Umbilical cord (tissue), 2 donors: ENCODE measurements around the gene REXO1. TPM values are rescaled to one million over a fixed set of nuclear protein-coding genes. Genes with fewer than 3 reads are reported as not detected.
"Not testable (repeated sequence)": the region's sequence is repeated elsewhere in the genome, so short reads cannot be mapped to it uniquely, and the experiment has no call there.

Experiments used
- DNase-seq: peaks from one replicate; pipeline ENCODE4 v3.0.0-alpha.2; 2015; ENCODE audit warnings: low spot score
- total RNA-seq: library from RNA; depleted of rRNA; stranded (reverse); fragments of >200 nt; gene quantifications from one replicate; pipeline ENCODE4 v1.2.3, GENCODE V29; 2014; ENCODE audit warnings: low replicate concordance; ENCODE audit not compliant: insufficient read depth

REXO1 gene
- total RNA-seq, 1 donor from 2014 or later = 3.1 TPM

DNA sequence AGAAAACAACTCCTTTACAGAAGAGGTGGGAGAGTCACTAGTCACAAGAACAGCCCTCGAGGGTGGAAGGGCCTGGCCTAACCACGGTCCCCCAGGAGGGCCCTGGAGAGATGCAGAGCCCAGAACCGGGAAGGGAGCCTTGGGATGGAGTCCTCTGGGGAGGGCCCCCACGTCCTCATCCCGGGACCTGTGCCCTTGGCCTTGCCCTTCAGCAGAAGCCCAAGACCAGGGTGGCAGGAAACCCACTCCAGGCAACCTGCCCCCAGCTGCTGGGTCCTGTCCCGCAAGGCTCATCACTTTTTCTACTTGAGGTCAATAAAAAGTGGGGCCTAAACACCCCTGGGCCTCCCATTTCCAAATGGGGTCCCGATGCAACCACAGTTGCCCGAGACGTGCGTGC, 33.9 kb downstream of the REXO1 start:
- no peak for DNase-seq

DNA sequence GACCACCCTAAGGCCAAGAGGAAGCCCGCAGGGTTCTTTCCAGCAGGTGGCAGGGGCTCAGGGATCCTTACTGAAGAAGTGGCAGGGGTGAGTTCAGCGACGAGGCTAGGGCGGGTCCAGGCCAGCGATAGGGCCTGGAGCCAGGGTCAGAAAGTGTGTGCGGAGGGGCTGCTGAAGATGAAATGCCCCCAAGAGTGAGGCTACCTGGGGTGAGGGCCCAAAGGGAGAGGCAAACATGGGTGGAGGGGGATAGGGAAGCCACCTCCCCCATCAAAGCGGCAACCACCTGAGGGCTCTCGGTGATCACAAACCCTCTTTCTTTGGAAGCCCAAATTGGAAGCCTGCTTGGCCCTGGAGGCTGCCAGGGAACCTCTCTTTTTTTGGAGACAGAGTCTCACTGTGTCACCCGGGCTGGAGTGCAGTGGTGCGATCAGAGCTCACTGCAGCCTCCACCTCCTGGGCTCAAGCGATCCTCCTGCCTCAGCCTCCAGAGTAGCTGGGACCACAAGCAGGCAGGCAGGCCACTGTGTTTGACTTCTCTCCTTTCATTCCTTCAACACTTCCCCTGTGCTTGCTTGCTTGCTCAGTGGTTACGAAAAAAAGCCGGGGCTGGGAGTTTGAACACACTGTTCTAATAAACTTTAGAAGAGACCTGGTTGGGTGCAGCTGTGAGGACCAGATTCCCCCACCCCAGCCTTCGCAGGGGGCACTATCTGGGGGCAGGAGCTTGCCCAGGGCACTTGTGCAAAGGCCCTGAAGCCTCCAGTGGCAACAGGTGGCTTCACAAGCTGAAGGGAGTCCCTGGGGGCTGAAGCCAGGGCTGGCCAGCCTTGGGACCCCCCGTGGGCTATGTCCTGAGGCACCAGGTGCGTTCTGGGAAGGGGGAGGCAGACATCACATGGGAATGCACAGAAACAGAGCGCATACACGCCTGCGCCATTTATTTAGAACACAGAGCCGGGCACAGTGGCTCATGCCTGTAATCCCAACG, 34.8 kb downstream of the REXO1 start:
- DNase-seq = no peak

DNA sequence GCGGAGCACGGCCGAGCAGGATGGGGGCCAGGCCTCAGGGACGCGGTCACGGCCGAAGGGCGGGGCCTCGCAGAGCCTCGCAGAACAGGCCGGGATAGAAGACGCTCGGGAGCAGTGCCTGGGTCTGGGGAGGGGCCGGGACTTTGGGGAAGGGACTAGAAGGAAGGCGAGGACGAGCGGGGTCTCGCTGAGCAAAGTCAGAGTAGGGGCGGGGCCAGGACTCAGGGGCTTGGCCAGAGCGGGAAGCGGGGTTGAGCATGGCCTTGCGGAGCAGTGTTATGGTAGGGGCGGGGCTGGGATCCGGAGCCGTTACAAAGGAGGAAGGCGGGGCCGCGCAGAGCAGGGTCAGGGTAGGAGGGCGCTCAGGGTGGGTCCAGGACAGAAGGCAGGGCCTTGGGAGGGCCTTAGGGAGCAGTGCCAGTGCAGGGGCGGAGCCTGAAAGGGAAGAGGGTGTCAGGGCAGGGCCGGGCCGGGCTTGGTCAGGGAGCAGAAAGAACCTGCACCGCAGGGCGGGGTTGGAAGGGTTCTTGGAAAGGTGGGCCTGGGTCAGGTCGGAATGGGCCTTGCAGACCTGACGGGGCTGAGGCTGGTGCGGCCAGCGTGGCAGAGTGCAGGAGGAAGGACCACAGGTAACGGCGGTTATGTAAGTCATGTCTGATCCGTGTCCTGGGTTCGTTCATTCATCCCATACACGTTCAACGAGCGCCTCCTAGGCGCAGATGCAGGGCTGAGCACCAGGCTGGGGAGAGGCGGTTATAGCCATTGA, 35.7 kb downstream of the REXO1 start:
- peak; percentile 96 for DNase-seq

DNA sequence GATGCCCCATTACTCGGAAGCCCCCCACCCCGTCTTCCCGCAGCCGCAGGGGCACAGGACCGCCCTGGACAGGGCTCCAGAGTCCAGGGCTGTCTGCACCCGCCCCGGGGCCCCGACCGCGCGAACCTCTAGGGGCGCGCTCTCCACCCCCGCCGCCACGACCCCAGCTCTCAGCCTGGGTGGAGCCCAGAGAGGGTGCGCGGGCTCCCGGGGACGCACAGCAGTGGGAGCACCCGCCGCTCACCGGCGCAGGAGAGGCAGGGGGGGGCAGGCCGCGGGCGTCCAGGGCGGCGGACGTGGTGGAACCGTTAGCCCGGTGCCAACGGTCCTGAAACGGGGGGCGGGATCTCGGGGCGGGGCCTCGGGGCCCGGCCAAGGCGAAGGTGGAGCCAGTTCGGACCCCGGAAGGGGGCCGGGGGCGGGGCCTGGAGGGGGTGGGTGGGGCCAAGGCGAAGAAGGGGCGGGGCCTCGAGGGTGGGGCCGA, 36.3 kb downstream of the REXO1 start, which contains the start of gene ATP8B3:
Gene ATP8B3, minus strand, starts transcription at position 335 of the 484 bp plus-strand sequence. CDS start 540 bp downstream, outside the sequence.
- no peak for DNase-seq

DNA sequence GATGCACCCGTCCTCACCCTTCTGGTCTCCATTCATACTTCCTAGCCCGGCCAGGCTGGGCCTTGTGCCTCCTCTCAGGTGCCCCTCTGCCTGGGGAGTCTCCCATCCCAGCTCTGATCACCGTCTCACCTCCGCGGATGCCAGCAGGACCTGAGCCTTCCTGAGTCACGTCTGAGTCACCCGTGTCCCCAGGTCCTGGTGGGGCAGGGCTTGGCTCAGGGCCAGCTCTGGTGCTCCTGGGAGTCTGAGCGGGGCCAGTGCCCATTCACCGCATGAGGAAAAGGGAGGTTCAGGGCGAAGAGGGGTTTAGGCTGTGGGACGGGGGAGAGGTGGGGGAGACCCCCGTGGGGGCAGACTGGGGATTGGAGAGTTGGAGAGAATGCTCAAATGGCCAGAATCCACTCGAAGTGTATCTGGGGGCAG, 36.8 kb downstream of the REXO1 start:
- DNase-seq = no peak

DNA sequence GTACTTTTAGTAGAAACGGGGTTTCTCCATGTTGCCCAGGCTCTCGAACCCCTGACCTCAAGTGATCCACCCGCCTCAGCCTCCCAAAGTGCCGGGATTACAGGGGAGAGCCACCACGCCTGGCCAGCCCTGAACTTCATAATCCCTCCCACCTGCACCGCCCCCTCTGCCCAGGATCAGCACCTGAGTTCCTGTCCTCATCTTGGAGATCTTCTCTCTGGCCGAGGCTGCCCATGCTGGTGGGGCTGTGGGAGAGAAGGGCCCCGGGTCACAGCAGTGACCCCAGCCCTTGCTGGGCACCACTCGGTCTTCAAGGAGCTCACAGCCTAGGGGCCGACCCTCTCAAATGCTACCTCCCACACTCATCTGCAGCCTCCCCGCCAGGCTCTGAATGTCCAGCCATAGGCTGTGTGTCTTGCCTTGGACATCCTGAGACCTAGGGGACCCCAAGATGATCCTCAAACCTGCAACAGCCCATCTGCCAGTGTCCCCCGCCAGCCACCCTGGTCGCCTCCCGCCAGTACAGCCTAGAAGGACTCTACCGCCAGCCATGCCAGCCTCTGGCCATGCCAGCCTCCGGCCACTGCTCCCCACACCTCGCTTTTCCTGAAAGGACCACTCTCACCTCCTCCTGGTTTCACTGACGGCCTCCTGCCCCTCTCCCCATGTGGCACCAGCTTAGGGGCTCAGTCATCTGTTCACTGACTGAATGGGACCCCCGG, 37.7 kb downstream of the REXO1 start:
- no peak for DNase-seq

DNA sequence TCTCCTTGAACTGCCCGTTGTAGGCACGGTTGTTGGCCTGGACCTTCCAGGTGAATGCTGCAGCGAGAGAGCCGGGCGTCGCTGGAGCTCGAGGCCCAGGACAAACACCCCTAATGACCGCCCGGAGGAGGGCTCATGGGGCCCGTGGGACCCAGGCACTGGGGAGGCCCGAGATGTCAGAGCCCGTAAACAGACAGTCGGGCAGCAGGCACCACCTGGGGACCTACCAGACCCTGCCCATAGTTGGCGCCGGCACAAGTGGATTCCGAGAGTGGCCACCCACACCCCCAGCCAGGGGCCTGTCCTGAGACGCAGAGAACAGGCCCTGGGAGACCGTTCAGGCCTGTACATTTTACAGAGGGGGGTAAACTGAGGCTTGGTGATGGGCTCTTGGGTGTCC, 38.6 kb downstream of the REXO1 start:
- no peak for DNase-seq

DNA sequence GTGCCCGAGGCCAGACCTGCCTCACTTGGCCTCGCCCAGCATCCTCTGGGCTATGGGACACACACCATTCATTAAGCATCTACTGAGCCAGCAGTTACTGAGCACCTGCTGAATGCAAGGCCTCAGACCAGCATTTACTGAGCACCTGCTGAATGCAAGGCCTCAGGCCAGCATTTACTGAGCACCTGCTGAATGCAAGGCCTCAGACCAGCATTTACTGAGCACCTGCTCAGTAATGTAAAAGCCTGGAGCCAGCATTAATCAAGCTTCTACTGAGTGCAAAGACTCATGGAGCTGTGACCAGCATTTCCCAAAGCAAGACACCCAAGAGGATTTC, 39.9 kb downstream of the REXO1 start:
- no peak for DNase-seq

DNA sequence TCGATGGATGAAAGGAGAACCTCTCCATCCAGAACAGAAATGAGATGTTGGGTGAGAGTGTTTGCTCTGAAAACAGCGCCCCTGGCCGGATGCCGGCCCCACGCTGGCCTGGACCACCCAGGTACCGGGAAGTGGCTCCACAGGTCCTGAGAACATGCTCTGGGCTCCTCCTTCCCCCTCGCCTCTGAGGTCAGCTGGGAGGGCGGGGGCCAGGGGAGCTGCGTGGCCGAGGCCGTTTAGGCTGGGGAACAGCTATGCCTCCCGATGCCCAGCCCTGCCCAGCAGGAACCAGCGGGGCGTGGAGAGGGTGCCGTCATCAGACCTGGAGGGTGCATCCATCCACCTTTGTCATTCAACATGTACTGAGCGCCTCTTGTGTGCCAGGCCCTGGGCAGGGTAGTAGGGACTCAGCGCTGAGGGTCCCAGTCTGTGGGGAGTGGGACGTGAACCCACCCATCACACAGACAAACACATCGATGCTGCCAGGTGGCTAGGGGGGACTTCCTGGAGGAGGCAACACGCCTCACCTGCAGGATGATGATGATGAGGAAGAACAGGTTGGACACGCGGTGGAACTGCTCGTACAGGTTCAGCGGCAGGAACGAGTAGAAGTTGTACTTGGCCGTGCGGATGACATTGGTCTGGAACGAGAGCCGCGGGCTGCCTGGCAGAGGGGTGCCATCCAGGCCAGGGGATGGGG, 40.4 kb downstream of the REXO1 start:
- DNase-seq = no peak

DNA sequence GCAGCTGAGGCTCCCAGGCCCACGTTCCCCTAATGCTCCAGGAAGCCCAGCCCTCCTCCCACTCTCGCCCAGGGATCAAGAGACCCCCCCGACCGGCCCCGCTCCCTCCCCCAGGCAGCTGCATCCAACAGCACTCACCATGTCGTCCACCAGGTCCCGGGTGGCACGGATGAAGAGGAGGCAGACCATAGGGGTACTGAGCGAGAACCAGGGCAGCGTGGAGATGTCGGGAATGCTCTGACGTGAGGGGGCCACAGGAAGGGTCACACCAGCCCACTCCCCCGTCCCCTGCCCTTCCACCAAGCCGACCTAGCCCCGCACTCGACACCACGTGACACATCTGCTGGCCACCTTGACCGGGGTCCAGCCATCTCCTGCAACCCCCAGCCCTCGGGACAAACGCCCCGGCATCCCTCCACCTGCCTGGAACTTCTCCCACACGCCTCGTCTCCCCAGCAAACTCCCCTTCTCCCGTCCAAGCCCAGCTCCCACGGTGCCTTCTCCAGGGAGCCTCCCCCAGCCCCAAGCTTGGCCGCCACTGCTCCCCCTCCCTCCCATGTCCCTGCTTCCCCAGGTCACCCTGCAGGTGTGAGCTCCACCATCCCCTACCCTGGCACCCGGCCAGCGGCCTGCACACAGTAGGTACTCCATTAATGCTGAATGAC, 41.1 kb downstream of the REXO1 start:
- no peak for DNase-seq

DNA sequence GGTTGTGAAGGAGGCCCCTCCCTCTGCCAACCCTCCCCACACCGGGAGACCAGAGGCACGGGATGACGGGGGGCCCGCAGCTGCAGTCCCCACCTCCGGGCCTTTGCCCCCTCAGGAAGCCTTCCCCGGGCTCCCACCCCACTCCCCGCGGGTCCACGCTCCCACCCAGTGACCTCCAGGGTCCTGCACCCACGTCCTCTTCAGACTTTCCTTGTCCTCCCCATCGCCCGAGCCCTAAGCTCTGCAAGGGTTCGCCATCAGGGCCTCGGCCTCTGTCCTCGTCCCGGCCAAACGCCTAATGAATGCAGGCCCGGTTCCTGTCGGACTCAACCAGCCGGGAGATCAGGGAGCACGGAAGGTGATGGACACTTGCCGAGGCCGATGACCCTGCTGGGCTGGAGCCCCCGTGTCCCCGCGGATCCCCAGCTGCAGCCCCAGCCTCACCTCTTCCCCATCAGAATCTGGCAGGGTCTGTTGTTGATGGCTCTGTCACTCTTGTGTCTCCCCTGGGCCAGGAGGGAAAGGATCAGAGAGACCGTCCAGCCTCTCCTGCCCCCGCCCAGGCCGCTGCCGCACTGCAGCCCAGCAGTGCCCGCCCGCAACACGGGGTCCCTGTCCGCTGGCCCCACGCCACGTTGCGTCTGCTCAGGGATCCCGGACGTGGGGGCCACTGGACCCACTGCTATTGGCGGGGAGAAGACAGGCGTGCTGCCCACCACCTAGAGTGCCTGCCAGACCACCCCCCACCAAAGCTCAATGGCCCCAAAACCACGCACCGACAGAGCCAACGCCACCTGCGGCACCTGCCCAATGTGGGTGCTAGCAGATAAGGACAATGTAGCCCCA, 41.9 kb downstream of the REXO1 start:
- no peak for DNase-seq

DNA sequence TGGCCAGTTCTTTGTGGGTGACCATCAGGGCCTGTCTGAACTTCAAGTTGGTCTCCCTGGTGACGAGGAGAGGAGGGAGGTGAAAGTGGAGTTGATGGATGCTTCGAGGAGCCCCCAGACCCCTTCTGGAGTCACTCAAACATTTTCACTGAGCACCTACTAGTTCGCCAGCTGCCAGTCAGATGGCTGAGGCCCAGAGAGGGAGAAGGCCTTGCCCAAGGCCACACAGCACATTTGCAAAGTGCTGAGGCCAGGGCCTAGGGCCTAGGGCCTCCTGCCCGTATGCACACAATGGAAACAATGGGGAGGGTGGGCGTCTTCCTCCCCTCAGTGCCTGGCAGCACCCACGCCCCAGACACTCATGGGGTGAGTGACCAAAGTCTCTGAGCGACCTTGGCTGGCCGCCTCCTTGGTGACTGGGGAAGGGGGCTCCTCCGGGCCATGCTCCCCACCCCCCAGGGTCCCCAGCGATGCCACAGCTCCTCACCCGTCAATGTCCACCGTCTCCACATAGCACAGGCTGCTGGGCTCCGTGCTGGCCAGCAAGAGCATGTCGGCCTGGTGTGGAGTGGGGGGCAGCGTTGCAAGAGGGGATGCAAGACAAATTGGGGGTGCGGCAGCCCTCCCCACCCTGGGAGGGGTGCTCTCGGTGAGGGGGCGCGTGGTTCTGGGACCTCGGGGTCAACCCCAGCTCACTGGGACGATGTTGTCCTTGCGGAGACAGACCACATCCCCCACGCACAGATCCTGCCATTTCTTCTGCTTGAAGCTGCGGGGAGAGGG, 42.7 kb downstream of the REXO1 start:
- no peak for DNase-seq

DNA sequence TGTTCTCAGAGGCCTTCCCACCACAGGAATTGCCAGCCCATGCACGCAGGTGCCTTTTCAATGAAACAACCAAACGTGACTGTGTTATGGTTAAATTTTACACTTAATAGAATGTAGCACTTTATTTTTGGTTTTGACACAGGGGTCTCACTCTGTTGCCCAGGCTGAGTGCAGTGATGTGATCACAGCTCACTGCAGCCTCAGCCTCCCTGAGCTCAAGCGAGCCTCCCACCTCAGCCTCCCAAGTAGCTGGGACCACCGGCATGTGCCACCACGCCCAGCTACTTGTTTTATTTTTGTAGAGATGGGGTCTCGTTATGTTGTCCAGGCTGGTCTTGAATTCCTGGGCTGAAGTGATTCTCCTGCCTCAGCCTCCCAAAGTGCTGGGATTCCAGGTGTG, 43.4 kb downstream of the REXO1 start:
- no peak for DNase-seq

DNA sequence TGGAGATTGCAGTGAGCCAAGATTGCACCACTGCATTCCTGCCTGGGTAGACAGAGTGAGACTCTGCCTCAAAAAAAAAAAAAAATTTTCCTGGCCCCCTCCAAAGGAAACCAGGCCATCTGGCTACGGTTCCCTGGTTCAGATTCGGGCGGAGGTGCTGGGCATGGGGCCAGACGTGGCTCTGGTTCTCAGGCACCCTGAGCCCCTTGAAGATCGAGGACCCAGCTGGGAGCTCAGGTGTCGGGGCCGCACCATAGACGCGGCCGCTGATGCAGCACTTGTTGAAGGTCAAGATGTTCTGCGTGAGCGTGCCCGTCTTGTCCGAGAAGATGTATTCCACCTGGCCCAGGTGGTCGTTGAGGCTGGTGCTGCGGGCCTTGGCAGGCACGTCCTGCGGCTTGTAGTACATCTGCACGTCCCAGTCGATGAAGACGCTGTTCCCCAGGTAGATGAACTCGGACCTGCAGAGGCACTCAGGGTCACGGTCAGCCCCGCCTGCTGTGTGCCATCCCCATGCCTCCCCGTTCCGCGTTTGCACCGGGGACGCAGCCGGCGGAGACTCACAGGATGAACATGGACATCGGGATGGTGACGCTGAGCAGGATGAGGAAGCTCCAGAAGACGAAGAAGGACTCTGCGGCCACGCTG, 48.5 kb downstream of the REXO1 start:
- no peak for DNase-seq

DNA sequence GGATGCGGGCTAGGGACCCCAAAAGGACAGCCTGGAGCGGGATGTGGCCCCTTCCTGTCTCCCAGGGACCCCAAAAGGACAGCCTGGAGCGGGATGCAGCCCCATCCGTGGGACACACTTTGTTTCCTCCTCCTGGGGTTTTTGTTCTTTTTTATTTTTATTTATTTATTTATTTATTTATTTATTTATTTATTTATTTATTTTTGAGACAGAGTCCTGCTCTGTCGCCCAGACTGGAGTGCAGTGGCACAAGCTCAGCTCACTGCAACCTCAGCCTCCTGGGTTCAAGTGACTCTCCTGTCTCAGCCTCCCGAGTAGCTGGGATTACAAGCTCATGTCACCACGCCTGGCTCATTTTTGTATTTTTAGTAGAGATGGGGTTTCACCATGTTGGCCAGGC, 51.0 kb downstream of the REXO1 start:
- DNase-seq = not testable (repeated sequence)

DNA sequence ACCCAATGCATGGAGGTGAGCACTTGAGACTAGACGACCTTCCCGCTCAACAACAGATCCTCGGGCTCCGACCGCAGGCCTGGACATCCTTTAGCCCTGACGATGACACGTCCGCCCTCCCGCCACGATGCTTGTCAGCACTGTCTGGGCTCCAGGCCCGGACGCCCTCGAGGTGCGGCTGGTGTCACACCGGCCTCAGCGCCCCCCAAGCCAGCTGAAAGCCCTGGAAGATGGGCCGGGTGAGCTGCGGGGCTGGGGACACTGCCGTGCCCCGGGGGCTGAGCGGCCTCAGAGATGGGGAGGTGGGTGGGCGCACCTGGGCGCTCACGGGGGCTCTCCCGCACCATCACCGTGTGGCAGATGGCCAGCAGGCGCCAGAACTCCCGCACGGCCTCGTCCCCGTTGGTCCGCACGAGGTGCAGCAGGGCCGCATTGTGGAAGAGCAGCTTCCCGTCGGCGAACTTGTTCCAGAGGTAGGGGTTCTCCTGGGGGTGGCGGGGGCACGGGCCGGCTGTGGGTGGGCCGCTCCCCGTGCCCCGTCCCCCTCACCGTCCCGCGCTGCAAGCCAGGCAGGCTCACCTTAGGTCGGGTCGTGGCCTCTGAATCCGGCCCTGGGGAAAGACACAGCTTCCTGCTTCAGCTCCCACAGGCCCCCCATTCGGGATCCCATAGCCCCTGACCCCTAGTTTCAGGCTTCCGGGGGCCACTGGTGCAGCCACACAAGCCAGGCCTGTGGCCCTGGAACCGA, 51.7 kb downstream of the REXO1 start:
- DNase-seq = no peak

DNA sequence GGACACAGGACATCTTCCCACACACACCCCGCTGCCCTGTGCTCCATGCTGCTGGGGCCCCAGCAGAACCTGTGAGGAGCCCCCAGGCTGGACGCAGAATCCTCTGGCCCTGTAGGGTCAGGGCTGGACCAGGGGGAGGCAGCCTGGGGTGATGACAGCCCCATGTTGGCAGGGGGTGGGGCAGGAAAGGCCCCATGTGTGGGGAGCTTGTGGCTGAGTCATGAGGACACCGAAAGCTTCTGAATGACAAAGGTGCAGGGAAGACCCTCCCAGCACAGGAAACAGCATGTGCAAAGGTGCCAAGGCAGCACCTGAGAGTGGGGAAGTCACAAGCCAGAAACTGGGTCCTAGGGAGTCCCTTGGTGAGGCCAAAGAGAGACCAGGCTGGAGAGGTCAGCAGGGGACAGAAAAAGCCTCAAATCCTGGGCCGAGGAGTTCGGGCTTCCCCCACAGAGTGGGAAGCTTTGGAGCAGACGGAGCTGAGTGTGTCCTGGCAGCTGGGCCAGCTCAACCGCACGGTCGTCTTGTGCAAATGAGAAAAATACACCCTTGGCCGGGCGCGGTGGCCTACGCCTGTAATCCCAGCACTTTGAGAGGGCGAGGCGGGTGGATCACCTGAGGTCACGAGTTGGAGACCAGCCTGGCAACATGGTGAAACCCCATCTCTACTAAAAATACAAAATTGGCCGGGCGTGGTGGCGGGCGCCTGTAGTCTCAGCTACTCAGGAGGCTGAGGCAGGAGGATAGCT, 53.7 kb downstream of the REXO1 start:
- no peak for DNase-seq
